ENCODE measurements around the gene GPR176. TPM values are rescaled to one million over a fixed set of nuclear protein-coding genes. Genes with fewer than 3 reads are reported as not detected.

Gene GPR176
- total RNA-seq, 1 donor from 2014 or later: 35.4 TPM

- H3K4me3 Mint-ChIP-seq (ENCODE audit: unreplicated experiment): no peak overlapping the region
- no peaks in the 10 kb centered on the region for H3K36me3 ChIP-seq (ENCODE audit: insufficient read depth, low read length)
- H3K27ac Mint-ChIP-seq (ENCODE audit: unreplicated experiment): no peak overlapping the region
- H4K20me1 ChIP-seq (ENCODE audit: insufficient read depth, low read length): peaks cover 20% of the 10 kb centered on the region
- TF ChIP-seq EZH2 (IDR thresholded peaks at IDR 0.05; ENCODE audit: insufficient read depth, low read length): no peak
- TF ChIP-seq CTCF (IDR thresholded peaks at IDR 0.05; ENCODE audit: insufficient read depth, low read depth, low read length): no peak
- H3K27me3 ChIP-seq (ENCODE audit: insufficient read depth, low read length): no peaks in the 10 kb centered on the region
- H3K4me1 Mint-ChIP-seq (ENCODE audit: low read depth, unreplicated experiment): peaks cover 26% of the 10 kb centered on the region
- peaks cover 55% of the 10 kb centered on the region for H3K79me2 ChIP-seq (ENCODE audit: insufficient read depth, low read length)
- no peak for DNase-seq (ENCODE audit: low read depth)
- no peak overlapping the region for H3K9ac ChIP-seq (ENCODE audit: low read length)
- no peak overlapping the region for H3K4me3 ChIP-seq (ENCODE audit: insufficient read depth, low read depth, low read length)
- H3K9me3 ChIP-seq (ENCODE audit: insufficient read depth, low read depth, low read length): no peaks in the 10 kb centered on the region
- no peak overlapping the region for H3K4me2 ChIP-seq (ENCODE audit: low read length)
- H3K9me3 Mint-ChIP-seq (ENCODE audit: unreplicated experiment): peaks cover 5% of the 10 kb centered on the region
- H3K4me1 ChIP-seq (ENCODE audit: insufficient read depth, low read length): peaks cover 14% of the 10 kb centered on the region
- H3K36me3 Mint-ChIP-seq (ENCODE audit: low read depth, unreplicated experiment): peaks cover 6% of the 10 kb centered on the region
- FAIRE-seq: no peak
- H3K27me3 Mint-ChIP-seq (ENCODE audit: low read depth, unreplicated experiment): no peaks in the 10 kb centered on the region
- no peak overlapping the region for H2AFZ ChIP-seq (ENCODE audit: low read depth, low read length)
- no peak overlapping the region for H3K27ac ChIP-seq (ENCODE audit: low read depth, low read length)
These were observed 27.6 kb downstream of the GPR176 start for GRCh38 chr15:39892418-39892817.

GRCh38 chr15:39890621-39891020 lies 29.4 kb downstream of the GPR176 start:
- H3K27ac ChIP-seq (ENCODE audit: low read depth, low read length): no peak overlapping the region
- peaks cover 5% of the 10 kb centered on the region for H3K9me3 Mint-ChIP-seq (ENCODE audit: unreplicated experiment)
- DNase-seq (ENCODE audit: low read depth) (no peak), FAIRE-seq (no peak)
- H3K9me3 ChIP-seq (ENCODE audit: insufficient read depth, low read depth, low read length): no peaks in the 10 kb centered on the region
- H3K4me1 ChIP-seq (ENCODE audit: insufficient read depth, low read length): peaks cover 14% of the 10 kb centered on the region
- peaks cover 58% of the 10 kb centered on the region for H3K79me2 ChIP-seq (ENCODE audit: insufficient read depth, low read length)
- H3K4me3 ChIP-seq (ENCODE audit: insufficient read depth, low read depth, low read length): no peak overlapping the region
- H3K4me2 ChIP-seq (ENCODE audit: low read length): no peak overlapping the region
- peaks cover 18% of the 10 kb centered on the region for H4K20me1 ChIP-seq (ENCODE audit: insufficient read depth, low read length)
- H3K36me3 Mint-ChIP-seq (ENCODE audit: low read depth, unreplicated experiment): peaks cover 3% of the 10 kb centered on the region
- no peaks in the 10 kb centered on the region for H3K27me3 Mint-ChIP-seq (ENCODE audit: low read depth, unreplicated experiment)
- no peak overlapping the region for H3K4me3 Mint-ChIP-seq (ENCODE audit: unreplicated experiment)
- no peaks in the 10 kb centered on the region for H3K27me3 ChIP-seq (ENCODE audit: insufficient read depth, low read length)
- TF ChIP-seq EZH2 (IDR thresholded peaks at IDR 0.05; ENCODE audit: insufficient read depth, low read length) (no peak), CTCF (IDR thresholded peaks at IDR 0.05; ENCODE audit: insufficient read depth, low read depth, low read length) (no peak)
- H3K36me3 ChIP-seq (ENCODE audit: insufficient read depth, low read length): no peaks in the 10 kb centered on the region
- no peak overlapping the region for H2AFZ ChIP-seq (ENCODE audit: low read depth, low read length)
- H3K4me1 Mint-ChIP-seq (ENCODE audit: low read depth, unreplicated experiment): peaks cover 24% of the 10 kb centered on the region
- H3K9ac ChIP-seq (ENCODE audit: low read length): no peak overlapping the region
- H3K27ac Mint-ChIP-seq (ENCODE audit: unreplicated experiment): no peak overlapping the region

- no peak overlapping the region for H3K4me3 Mint-ChIP-seq (ENCODE audit: unreplicated experiment)
- TF ChIP-seq CTCF (IDR thresholded peaks at IDR 0.05; ENCODE audit: insufficient read depth, low read depth, low read length) (no peak), EZH2 (IDR thresholded peaks at IDR 0.05; ENCODE audit: insufficient read depth, low read length) (no peak)
- Histone ChIP-seq H3K79me2 (ENCODE audit: insufficient read depth, low read length) (peaks cover 63% of the 10 kb centered on the region), H3K27ac (ENCODE audit: low read depth, low read length) (no peak overlapping the region), H3K4me1 (ENCODE audit: insufficient read depth, low read length) (peaks cover 16% of the 10 kb centered on the region), H3K4me2 (ENCODE audit: low read length) (no peak overlapping the region), H3K27me3 (ENCODE audit: insufficient read depth, low read length) (no peaks in the 10 kb centered on the region), H3K4me3 (ENCODE audit: insufficient read depth, low read depth, low read length) (no peak overlapping the region), H4K20me1 (ENCODE audit: insufficient read depth, low read length) (peaks cover 23% of the 10 kb centered on the region), H3K36me3 (ENCODE audit: insufficient read depth, low read length) (no peaks in the 10 kb centered on the region), H3K9ac (ENCODE audit: low read length) (no peak overlapping the region), H3K9me3 (ENCODE audit: insufficient read depth, low read depth, low read length) (no peaks in the 10 kb centered on the region), H2AFZ (ENCODE audit: low read depth, low read length) (no peak overlapping the region)
- peaks cover 3% of the 10 kb centered on the region for H3K36me3 Mint-ChIP-seq (ENCODE audit: low read depth, unreplicated experiment)
- H3K27me3 Mint-ChIP-seq (ENCODE audit: low read depth, unreplicated experiment): no peaks in the 10 kb centered on the region
- DNase-seq (ENCODE audit: low read depth): no peak
- no peak for FAIRE-seq
- H3K9me3 Mint-ChIP-seq (ENCODE audit: unreplicated experiment): peaks cover 5% of the 10 kb centered on the region
- H3K27ac Mint-ChIP-seq (ENCODE audit: unreplicated experiment): no peak overlapping the region
- peaks cover 26% of the 10 kb centered on the region for H3K4me1 Mint-ChIP-seq (ENCODE audit: low read depth, unreplicated experiment)
These were observed 30.5 kb downstream of the GPR176 start for GRCh38 chr15:39889601-39890000.

Data from astrocyte (in vitro differentiated cells and primary cell).